NCI-H345 (cell line): ENCODE results near the gene ATP12A.

Experiments
- DNase-seq: peaks from one replicate; lab custom pipeline; 2025; lab: John Stamatoyannopoulos, UW

The ATP12A gene

DNA sequence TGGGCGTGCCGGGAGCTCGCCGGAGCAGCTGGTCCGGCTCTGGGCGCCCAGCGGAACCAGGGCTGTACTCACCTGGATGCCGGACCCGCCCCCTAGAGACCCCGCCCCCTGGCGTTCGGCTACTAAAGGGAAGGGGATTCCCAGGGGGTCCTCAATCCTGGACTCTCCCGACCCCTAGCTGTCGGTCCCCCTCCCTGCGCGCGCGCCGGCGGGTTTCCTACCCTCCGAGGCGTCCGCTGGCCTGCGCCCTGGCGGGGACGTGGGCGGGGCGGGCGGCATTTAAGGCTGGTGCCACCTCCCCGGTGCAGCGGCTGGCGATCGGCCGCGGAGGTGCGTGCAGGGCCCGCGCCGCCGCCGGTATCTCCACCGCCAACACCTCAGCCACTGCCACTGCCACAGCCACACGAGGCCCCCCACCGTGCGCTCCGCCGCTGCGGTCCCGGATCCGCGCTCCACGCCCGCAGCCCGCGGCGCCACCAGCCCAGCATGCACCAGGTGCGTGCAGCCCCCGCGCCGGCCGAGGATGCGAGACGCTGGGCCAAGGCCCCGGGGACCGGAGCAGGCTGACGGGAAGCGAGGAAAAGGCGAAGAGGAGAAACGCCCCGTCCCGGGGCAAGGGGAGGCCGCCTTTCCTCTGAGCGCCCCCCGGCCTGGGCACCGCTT lies at the start of gene ATP12A:
TSS of gene ATP12A (plus strand) at position 151 of the 663 bp plus-strand sequence. CDS start at position 487, 336 bp downstream.
- DNase-seq, result peak; percentile 24

GRCh38 chr13:24630851-24631620 lies 49.2 kb upstream of the ATP12A start:
- peak; percentile 1 for DNase-seq

DNA sequence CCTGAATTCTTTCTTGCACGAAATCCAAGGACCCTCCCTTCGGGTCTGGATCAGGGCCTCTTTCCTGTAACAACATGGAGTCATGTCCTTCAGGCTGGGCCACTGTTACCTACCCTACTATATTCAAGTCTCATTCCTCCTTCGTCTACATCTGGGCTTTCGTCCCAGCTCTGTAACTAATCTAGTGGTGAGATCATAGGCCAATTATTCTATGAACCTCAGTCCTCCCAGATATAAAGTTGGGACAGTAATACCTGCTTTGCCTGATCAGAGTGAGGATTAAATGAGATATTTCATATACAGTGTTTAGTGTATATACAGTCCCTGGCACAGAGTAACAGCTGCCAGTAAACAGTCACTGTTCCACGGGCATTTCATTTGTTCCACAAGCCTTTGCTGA lies 48.3 kb upstream of the ATP12A start:
- DNase-seq, result no peak

- DNase-seq, result no peak
Observed at GRCh38 chr13:24632382-24633121, 47.7 kb upstream of the ATP12A start.

GRCh38 chr13:24636776-24637175 lies 43.4 kb upstream of the ATP12A start:
- no peak for DNase-seq

GRCh38 chr13:24638096-24638495 lies 42.1 kb upstream of the ATP12A start:
- DNase-seq, result no peak

DNA sequence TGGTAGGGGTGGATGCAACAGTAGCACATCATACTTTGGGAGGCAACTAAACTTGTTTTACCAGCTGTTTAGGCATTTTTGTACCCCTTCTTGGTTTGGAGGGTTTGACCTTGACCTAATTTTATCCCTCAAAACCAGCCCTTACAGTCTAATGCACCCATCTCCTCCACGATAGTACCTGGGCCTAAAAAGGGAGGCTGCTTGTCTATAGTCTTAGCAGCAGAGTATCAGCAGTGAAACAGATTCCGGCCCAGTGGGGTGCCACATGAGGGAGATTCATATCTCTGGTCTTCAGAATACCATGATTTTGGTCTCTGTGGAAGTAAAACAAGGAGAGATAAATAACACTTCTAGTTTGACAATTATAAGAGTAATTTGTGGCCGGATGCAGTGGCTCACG lies 39.5 kb upstream of the ATP12A start:
- DNase-seq, result no peak

DNA sequence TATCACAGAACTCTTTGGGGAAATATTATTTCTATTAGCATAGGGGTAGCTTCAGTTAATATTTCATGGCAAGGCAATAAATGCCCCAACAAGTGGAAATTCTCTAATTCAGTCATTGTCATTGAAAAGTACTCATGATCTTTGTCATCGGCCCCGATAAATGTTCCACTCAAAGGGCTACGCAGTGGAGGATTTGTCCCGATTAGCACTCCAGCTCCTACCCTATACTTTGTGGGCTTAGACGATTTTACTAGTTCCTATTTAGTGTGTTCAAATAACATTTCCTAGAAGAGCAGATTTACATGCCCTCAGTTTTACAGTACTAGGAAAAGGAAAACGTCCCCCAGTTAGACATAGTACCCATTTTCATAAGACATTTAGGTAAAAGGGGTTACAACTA lies 38.0 kb upstream of the ATP12A start:
- no peak for DNase-seq

- DNase-seq, result no peak
Observed at GRCh38 chr13:24644036-24644435, 36.2 kb upstream of the ATP12A start.

- no peak for DNase-seq
Observed at GRCh38 chr13:24648271-24648670, 31.9 kb upstream of the ATP12A start.

DNA sequence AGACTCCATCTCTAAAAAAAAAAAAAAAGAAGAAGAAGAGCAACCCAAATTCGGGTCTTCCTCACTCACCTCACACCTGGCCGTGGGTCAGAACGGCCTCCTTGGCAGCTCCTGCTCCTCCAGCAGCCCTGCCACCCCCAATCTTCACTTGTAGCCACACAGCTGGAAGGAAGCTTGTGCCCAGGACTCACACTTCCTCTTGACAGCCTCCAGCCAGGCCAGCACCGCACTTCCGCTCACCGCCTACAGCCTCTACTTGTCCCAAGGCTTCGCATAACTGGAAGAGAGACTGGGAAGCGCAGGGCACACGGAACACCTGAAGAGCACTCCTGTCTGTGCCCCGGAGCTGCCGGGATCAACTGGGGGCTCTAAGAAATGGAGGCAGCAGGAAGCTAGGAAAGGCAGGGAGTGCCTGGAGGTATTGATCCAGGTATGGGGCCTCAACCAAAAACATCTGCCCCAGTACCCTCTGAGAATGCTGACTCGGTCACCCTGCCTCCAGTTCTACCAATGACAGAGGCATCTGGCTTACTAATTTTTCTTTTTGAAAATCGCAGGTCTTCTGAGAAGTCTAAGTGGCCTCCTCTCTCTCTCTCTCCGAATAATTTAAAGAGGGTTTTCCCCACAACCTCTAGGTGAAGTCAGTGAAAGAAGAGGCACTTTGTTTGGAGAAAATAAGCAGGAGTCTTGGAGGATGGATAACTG lies 31.1 kb upstream of the ATP12A start:
- DNase-seq, result no peak

GRCh38 chr13:24649688-24650043 lies 30.5 kb upstream of the ATP12A start:
- no peak for DNase-seq

DNA sequence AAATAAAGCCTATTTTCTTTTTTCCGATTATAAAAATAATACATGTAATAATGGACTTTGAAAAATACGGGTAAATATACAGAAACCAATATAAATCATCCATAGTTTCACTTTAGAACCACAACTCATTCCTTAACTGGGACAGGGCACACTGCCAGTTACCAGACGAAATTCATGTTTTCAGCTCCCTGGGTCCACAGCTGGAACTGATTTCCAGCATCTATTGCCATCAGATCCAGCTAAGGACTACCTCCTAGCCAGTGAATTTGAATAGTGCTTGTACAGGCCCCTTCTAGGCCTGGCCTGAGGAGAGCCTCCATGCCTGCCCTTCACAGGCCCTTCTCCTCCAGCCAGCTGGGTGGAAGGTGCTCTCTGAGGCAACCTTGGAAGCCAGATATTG lies 30.0 kb upstream of the ATP12A start:
- no peak for DNase-seq

DNA sequence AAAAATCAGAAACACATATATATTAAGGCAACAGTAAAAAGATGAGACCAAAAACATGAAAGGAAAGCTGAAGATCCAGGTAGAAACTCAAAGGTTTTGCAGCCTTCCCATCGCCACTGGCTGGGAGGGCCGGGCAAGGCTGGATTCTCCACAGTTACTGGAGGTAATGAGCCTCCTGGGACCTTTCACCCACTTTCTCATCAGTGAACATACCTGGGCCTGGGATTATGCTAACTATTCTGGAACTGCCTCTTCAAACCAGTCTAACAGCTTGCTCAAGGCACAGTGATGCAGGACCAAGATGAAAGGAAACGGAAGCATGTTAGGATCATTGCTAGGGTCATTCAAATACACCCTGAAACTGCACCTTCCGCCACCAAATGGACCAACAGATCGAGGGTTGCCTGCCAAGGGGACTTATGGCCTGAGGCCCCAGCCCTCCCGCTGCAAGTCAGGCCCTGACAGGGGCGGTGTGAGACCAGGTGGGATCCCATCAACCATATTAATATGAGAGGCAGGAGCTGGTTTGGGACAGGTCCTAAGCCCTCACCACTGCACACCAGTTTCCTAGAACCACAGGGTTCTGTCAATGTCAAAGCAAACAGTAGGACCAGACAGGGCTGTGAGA lies 28.4 kb upstream of the ATP12A start:
- no peak for DNase-seq

DNA sequence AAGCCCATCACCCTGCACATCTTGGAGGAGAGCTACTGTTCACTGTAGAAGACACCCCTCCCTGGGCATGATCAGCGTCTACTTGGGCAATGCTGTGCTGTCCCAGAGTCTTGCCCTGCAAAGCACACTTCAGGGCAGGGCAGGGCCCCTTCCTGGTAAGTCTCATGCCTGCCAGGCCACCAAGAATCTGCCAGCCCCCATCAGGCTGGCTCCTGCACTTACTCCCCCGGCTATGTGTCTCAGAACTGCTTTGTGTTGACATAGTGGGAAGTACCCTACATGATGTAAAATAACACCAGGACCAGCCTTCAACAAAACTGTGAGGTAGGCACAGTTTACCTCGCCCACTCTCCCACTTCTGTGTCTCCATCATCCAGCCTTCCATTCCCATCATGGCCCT lies 27.8 kb upstream of the ATP12A start:
- no peak for DNase-seq

GRCh38 chr13:24654741-24655140 lies 25.5 kb upstream of the ATP12A start:
- DNase-seq, result no peak

DNA sequence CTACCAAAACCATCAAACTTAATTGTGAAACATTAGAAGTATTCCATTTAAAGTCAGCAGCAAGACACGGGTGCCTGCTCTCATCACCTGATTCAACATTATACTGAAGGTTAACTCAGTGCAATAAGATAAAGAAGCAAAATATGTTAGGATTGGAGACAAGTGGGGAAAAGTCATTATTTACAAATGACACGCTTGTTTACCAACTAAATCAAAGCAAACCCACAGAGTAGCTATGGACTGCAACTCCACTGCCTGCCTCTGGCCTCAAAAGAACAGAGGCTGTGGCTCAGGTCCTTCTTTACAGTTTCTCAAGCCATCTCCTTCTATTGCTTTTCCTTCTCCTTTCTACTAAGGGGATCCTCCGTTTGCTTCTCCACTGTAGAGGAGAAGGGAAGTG lies 21.0 kb upstream of the ATP12A start:
- no peak for DNase-seq

GRCh38 chr13:24660023-24660741 lies 20.0 kb upstream of the ATP12A start:
- DNase-seq, result no peak

- no peak for DNase-seq
Observed at GRCh38 chr13:24661713-24662112, 18.5 kb upstream of the ATP12A start.

- no peak for DNase-seq
Observed at GRCh38 chr13:24662195-24663088, 17.8 kb upstream of the ATP12A start.
